Mammary epithelial cell (primary cell): ENCODE measurements around the gene RTN3.

Experiments
- CTCF ChIP-seq, 2 donors: IDR thresholded peaks in 1 of 2; conservative IDR thresholded peaks in 1 of 2; 2 replicates each; pipeline ENCODE4 v1.5.1; 2011 to 2012; ENCODE audit warnings: inconsistent platforms in 2 of 2, low read length in 2 of 2, mild to moderate bottlenecking in 2 of 2, control low read depth in 1 of 2, low read depth in 1 of 2; ENCODE audit not compliant: insufficient read depth in 1 of 2; ENCODE audit errors: extremely low read depth in 1 of 2
- EZH2 ChIP-seq: IDR thresholded peaks from 2 replicates; pipeline ENCODE4 v1.6.1; 2012; ENCODE audit warnings: low read length, inconsistent platforms, borderline replicate concordance

DNA sequence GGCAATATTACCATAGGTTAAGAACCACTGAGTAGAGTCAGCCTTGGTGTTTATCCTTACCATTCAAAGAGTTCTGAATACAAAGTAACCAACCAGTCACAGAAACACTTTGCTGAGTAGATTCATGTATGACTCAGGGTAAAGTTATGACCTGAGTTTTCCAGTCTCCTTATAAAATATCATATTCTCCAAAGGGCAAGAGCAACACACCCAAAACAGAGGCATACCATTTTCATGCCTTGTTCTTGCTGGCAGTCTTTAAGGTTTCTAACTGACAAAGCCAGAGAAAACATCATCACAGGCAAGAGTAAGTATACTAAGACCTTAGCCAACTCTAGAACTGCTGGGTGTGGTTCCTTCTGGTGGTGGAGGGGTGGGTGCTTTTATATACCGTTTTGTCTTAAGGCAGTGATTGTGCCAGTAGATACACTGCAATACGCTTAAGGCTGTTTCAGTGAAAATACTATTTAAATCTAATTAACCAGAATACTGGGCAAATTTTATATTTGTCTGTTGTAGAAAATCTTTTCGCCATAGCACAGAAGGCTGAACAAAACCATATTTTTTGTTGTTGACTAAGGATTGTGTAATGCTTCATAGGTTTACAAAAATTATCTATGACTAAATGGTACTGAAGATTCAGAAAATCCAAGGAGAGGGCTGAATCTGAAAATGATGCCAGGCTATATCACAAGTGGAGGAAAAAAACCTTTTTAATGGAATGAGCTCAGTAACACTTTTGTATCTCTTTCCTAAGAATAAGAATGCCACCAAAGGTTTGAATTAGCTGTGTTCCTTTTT is 13.1 kb upstream of the RTN3 start:
- TF ChIP-seq EZH2: no peak
- no peak for TF ChIP-seq CTCF (conservative IDR thresholded peaks at IDR 0.05 in 1 of 2, IDR thresholded peaks at IDR 0.05 in 1 of 2; ENCODE audit: extremely low read depth in 1 of 2, insufficient read depth in 1 of 2, low read depth in 1 of 2, low read length in 2 of 2)
